Measurements from ENCODE around the gene AGO3.
"Not testable (repeated sequence)": the region's sequence is repeated elsewhere in the genome, so short reads cannot be mapped to it uniquely, and the experiment has no call there.

Gene AGO3

GRCh38 chr1:35927472-35927871, 3.4 kb upstream of the AGO3 start:
- no peak for DNase-seq

GRCh38 chr1:35929730-35930592, 944 bp upstream of the AGO3 start:
- DNase-seq: peak; percentile 38 to 47

- DNase-seq: no peak
These were observed 697 bp downstream of the AGO3 start for GRCh38 chr1:35931446-35932157.

- no peak for DNase-seq
These were observed 1.3 kb downstream of the AGO3 start for GRCh38 chr1:35932158-35932636.

- no peak for DNase-seq
These were observed 2.0 kb downstream of the AGO3 start for GRCh38 chr1:35932941-35933340.

- DNase-seq: no peak
These were observed 4.8 kb downstream of the AGO3 start for GRCh38 chr1:35935442-35936388.

GRCh38 chr1:35936838-35937237, 5.9 kb downstream of the AGO3 start:
- DNase-seq: no peak

GRCh38 chr1:35939484-35939883, 8.6 kb downstream of the AGO3 start:
- DNase-seq: no peak

- no peak for DNase-seq
These were observed 14.4 kb downstream of the AGO3 start for GRCh38 chr1:35945327-35945726.

GRCh38 chr1:35947547-35947946, 16.6 kb downstream of the AGO3 start:
- no peak for DNase-seq

GRCh38 chr1:35958558-35958957, 27.7 kb downstream of the AGO3 start:
- no peak for DNase-seq

GRCh38 chr1:35959304-35959703, 28.4 kb downstream of the AGO3 start:
- DNase-seq: no peak

- DNase-seq: no peak
These were observed 32.0 kb downstream of the AGO3 start for GRCh38 chr1:35962952-35963351.

GRCh38 chr1:35964277-35964676, 33.4 kb downstream of the AGO3 start:
- not testable (repeated sequence) for DNase-seq

GRCh38 chr1:35968396-35968795, 37.5 kb downstream of the AGO3 start:
- no peak for DNase-seq

GRCh38 chr1:35971601-35972000, 40.7 kb downstream of the AGO3 start:
- DNase-seq: no peak

- not testable (repeated sequence) for DNase-seq
These were observed 41.7 kb downstream of the AGO3 start for GRCh38 chr1:35972631-35973030.

GRCh38 chr1:35980090-35980489, 49.2 kb downstream of the AGO3 start:
- DNase-seq: no peak

GRCh38 chr1:35988237-35988636, 57.3 kb downstream of the AGO3 start:
- DNase-seq: no peak

GRCh38 chr1:36006941-36007500, 76.1 kb downstream of the AGO3 start:
- no peak for DNase-seq

GRCh38 chr1:36007741-36008140, 76.8 kb downstream of the AGO3 start:
- DNase-seq: no peak

- DNase-seq: no peak
These were observed 77.8 kb downstream of the AGO3 start for GRCh38 chr1:36008546-36009197.

All from stimulated activated CD4-positive, alpha-beta T cell treated with anti-CD3 and anti-CD28 coated beads, Interleukin-2, amount 100 ng/mL, for 24 hours (primary cell).